Adrenal gland (tissue), 5 donors: ENCODE data around the gene MRFAP1L1.

ENCODE experiments used
- POLR2A ChIP-seq, 2 donors: fragments of 450-650 bp; IDR thresholded peaks; one replicate each; pipeline ENCODE4 v1.6.1; 2017; ENCODE audit warnings: antibody characterized with exemption in 2 of 2, mild to moderate bottlenecking in 2 of 2, moderate library complexity in 1 of 2
- TF ChIP-seq, protein P1 (sequence below), 6 experiments: fragments of 450-650 bp in 4 of 6; fragments of 200-600 bp in 2 of 6; sonication (generic) in 1 of 6; IDR thresholded peaks; 1 replicate in 5 of 6; 2 replicates in 1 of 6; pipeline versions ENCODE4 v1.5.1 to v1.8.0; 2016 to 2021; ENCODE audit warnings: antibody characterized with exemption in 6 of 6, mild to moderate bottlenecking in 2 of 6, moderate library complexity in 1 of 6
- donor health status: DM: no; HTN: no; CAD: no.

DNA sequence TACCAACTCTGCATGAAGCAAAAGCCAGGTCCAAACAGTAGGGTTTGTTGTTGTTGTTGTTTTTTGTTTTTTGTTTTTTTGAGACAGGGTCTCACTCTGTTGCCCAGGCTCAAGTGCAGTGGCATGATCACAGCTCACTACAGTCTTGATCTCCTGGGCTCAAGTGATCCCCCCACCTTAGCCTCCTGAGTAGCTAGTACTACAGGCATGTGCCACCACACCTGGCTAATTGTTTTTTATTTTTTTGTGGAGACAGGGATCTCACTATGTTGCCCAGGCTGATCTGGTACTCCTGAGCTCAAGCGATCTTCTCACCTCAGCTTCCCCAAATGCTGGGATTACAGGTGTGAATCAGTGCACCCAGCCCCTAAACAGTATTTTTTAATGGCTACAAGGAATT lies 9.8 kb downstream of the MRFAP1L1 start:
- TF ChIP-seq, protein P1, sequence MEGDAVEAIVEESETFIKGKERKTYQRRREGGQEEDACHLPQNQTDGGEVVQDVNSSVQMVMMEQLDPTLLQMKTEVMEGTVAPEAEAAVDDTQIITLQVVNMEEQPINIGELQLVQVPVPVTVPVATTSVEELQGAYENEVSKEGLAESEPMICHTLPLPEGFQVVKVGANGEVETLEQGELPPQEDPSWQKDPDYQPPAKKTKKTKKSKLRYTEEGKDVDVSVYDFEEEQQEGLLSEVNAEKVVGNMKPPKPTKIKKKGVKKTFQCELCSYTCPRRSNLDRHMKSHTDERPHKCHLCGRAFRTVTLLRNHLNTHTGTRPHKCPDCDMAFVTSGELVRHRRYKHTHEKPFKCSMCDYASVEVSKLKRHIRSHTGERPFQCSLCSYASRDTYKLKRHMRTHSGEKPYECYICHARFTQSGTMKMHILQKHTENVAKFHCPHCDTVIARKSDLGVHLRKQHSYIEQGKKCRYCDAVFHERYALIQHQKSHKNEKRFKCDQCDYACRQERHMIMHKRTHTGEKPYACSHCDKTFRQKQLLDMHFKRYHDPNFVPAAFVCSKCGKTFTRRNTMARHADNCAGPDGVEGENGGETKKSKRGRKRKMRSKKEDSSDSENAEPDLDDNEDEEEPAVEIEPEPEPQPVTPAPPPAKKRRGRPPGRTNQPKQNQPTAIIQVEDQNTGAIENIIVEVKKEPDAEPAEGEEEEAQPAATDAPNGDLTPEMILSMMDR (IDR thresholded peaks at IDR 0.05) = no peak
- no peak for TF ChIP-seq POLR2A (IDR thresholded peaks at IDR 0.05)
